Measurements from ENCODE around the gene SMIM35. TPM values are rescaled to one million over a fixed set of nuclear protein-coding genes. Genes with fewer than 3 reads are reported as not detected.

Gene SMIM35
- total and polyA plus RNA-seq, 2 of the 13 experiments (the other 11 are each of a cell fraction or from before 2014, with no cell fraction given): not detected

GRCh38 chr11:118084247-118084646 lies 2.5 kb downstream of the SMIM35 start (continued):
- TF ChIP-seq HMG20A (CRISPR knock-in tag; IDR thresholded peaks at IDR 0.05; ENCODE audit: borderline replicate concordance) (peak; percentile 56; the same call in 1 of the 2 replicates), FLYWCH1 (CRISPR knock-in tag; IDR thresholded peaks at IDR 0.05) (no peak), ARNT (IDR thresholded peaks at IDR 0.05) (no peak), XBP1 (CRISPR knock-in tag; IDR thresholded peaks at IDR 0.05) (no peak), ZNF512B (CRISPR knock-in tag; IDR thresholded peaks at IDR 0.05; ENCODE audit: borderline replicate concordance) (no peak), PREB (CRISPR knock-in tag; IDR thresholded peaks at IDR 0.05) (no peak), RARA (CRISPR knock-in tag; IDR thresholded peaks at IDR 0.05) (peak; percentile 60), PAXIP1 (CRISPR knock-in tag; conservative IDR thresholded peaks at IDR 0.05) (peak; percentile 40; the same call in 1 of the 2 replicates), SNRNP70 (IDR thresholded peaks at IDR 0.05; ENCODE audit: low read depth, low read length) (no peak), KAT8 (CRISPR knock-in tag; IDR thresholded peaks at IDR 0.05) (no peak), BCL6 (CRISPR knock-in tag; IDR thresholded peaks at IDR 0.05) (peak; percentile 22; the same call in 1 of the 2 replicates), CEBPG (CRISPR knock-in tag; IDR thresholded peaks at IDR 0.05) (peak; percentile 64)
- TF ChIP-seq, protein P1, sequence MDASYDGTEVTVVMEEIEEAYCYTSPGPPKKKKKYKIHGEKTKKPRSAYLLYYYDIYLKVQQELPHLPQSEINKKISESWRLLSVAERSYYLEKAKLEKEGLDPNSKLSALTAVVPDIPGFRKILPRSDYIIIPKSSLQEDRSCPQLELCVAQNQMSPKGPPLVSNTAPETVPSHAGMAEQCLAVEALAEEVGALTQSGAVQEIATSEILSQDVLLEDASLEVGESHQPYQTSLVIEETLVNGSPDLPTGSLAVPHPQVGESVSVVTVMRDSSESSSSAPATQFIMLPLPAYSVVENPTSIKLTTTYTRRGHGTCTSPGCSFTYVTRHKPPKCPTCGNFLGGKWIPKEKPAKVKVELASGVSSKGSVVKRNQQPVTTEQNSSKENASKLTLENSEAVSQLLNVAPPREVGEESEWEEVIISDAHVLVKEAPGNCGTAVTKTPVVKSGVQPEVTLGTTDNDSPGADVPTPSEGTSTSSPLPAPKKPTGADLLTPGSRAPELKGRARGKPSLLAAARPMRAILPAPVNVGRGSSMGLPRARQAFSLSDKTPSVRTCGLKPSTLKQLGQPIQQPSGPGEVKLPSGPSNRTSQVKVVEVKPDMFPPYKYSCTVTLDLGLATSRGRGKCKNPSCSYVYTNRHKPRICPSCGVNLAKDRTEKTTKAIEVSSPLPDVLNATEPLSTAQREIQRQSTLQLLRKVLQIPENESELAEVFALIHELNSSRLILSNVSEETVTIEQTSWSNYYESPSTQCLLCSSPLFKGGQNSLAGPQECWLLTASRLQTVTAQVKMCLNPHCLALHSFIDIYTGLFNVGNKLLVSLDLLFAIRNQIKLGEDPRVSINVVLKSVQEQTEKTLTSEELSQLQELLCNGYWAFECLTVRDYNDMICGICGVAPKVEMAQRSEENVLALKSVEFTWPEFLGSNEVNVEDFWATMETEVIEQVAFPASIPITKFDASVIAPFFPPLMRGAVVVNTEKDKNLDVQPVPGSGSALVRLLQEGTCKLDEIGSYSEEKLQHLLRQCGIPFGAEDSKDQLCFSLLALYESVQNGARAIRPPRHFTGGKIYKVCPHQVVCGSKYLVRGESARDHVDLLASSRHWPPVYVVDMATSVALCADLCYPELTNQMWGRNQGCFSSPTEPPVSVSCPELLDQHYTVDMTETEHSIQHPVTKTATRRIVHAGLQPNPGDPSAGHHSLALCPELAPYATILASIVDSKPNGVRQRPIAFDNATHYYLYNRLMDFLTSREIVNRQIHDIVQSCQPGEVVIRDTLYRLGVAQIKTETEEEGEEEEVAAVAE (CRISPR knock-in tag; IDR thresholded peaks at IDR 0.05; ENCODE audit: borderline replicate concordance): peak; percentile 91
- TF ChIP-seq, protein P2, sequence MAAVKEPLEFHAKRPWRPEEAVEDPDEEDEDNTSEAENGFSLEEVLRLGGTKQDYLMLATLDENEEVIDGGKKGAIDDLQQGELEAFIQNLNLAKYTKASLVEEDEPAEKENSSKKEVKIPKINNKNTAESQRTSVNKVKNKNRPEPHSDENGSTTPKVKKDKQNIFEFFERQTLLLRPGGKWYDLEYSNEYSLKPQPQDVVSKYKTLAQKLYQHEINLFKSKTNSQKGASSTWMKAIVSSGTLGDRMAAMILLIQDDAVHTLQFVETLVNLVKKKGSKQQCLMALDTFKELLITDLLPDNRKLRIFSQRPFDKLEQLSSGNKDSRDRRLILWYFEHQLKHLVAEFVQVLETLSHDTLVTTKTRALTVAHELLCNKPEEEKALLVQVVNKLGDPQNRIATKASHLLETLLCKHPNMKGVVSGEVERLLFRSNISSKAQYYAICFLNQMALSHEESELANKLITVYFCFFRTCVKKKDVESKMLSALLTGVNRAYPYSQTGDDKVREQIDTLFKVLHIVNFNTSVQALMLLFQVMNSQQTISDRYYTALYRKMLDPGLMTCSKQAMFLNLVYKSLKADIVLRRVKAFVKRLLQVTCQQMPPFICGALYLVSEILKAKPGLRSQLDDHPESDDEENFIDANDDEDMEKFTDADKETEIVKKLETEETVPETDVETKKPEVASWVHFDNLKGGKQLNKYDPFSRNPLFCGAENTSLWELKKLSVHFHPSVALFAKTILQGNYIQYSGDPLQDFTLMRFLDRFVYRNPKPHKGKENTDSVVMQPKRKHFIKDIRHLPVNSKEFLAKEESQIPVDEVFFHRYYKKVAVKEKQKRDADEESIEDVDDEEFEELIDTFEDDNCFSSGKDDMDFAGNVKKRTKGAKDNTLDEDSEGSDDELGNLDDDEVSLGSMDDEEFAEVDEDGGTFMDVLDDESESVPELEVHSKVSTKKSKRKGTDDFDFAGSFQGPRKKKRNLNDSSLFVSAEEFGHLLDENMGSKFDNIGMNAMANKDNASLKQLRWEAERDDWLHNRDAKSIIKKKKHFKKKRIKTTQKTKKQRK (IDR thresholded peaks at IDR 0.05; ENCODE audit: low read length): no peak
- TF ChIP-seq, protein P3, sequence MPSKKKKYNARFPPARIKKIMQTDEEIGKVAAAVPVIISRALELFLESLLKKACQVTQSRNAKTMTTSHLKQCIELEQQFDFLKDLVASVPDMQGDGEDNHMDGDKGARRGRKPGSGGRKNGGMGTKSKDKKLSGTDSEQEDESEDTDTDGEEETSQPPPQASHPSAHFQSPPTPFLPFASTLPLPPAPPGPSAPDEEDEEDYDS (CRISPR knock-in tag; IDR thresholded peaks at IDR 0.05): 0 out of 2 replicates have a peak, but pooled peaks have one; percentile 30
